H9 (cell line): Measurements from ENCODE around the gene CCDC82. TPM values are rescaled to one million over a fixed set of nuclear protein-coding genes. Genes with fewer than 3 reads are reported as not detected.

Experiments used
- DNase-seq: peaks from one replicate; pipeline ENCODE4 v3.0.0-alpha.2; 2017
- H2AFZ ChIP-seq: one replicate; pipeline ENCODE4 v1.6.1; 2013; ENCODE audit warnings: mild to moderate bottlenecking, low read length, control low read depth, moderate library complexity
- H2AK5ac ChIP-seq: 2 replicates; pipeline ENCODE4 v1.6.1; 2013; ENCODE audit warnings: low read length, control low read depth, mixed read lengths; ENCODE audit not compliant: insufficient read length
- H2BK120ac ChIP-seq: one replicate; pipeline ENCODE4 v1.6.1; 2013; ENCODE audit warnings: low read depth, mild to moderate bottlenecking, low read length, control low read depth, inconsistent platforms; ENCODE audit not compliant: poor library complexity, severe bottlenecking
- H2BK12ac ChIP-seq: 2 replicates; pipeline ENCODE4 v1.6.1; 2013; ENCODE audit warnings: low read length, control low read depth, mixed read lengths, low read depth; ENCODE audit not compliant: insufficient read length
- H2BK15ac ChIP-seq: 2 replicates; pipeline ENCODE4 v1.6.1; 2013; ENCODE audit warnings: low read depth, low read length, control low read depth
- H2BK20ac ChIP-seq: one replicate; pipeline ENCODE4 v1.6.1; 2013; ENCODE audit warnings: low read depth, mild to moderate bottlenecking, low read length, control low read depth, inconsistent platforms; ENCODE audit not compliant: poor library complexity, severe bottlenecking
- H2BK5ac ChIP-seq: 2 replicates; pipeline ENCODE4 v1.6.1; 2013; ENCODE audit warnings: low read length, control low read depth, mixed read lengths; ENCODE audit not compliant: insufficient read length
- H3K14ac ChIP-seq: 2 replicates; pipeline ENCODE4 v1.6.1; 2013; ENCODE audit warnings: low read length, control low read depth; ENCODE audit not compliant: insufficient read depth
- H3K18ac ChIP-seq: 2 replicates; pipeline ENCODE4 v1.6.1; 2013; ENCODE audit warnings: low read depth, mild to moderate bottlenecking, mixed read lengths, low read length, control low read depth; ENCODE audit not compliant: insufficient read length
- H3K23ac ChIP-seq: 2 replicates; pipeline ENCODE4 v1.6.1; 2013; ENCODE audit warnings: low read length, control low read depth, mixed read lengths, low read depth; ENCODE audit not compliant: insufficient read length
- H3K23me2 ChIP-seq: 2 replicates; pipeline ENCODE4 v1.6.1; 2013; ENCODE audit warnings: low read depth, mild to moderate bottlenecking, mixed read lengths, low read length, control low read depth; ENCODE audit not compliant: insufficient read length, poor library complexity, severe bottlenecking
- H3K27ac ChIP-seq: 2 replicates; pipeline ENCODE4 v1.5.1; 2013; ENCODE audit warnings: low read length, control low read depth, mixed read lengths, low read depth; ENCODE audit not compliant: insufficient read length
- H3K27me3 ChIP-seq: 2 replicates; pipeline ENCODE4 v1.6.1; 2013; ENCODE audit warnings: low read length, control low read depth, inconsistent platforms; ENCODE audit not compliant: insufficient read depth
- H3K4ac ChIP-seq: 2 replicates; pipeline ENCODE4 v1.6.1; 2013; ENCODE audit warnings: low read depth, mild to moderate bottlenecking, control low read depth, inconsistent platforms, low read length, moderate library complexity
- H3K4me1 ChIP-seq: 2 replicates; pipeline ENCODE4 v1.6.1; 2013; ENCODE audit warnings: low read length, control low read depth, inconsistent platforms; ENCODE audit not compliant: insufficient read depth
- H3K4me2 ChIP-seq: 2 replicates; pipeline ENCODE4 v1.6.1; 2013; ENCODE audit warnings: low read length, control low read depth, mixed read lengths; ENCODE audit not compliant: insufficient read length, insufficient read depth
- H3K56ac ChIP-seq: 2 replicates; pipeline ENCODE4 v1.6.1; 2013; ENCODE audit warnings: low read depth, mild to moderate bottlenecking, mixed read lengths, low read length, control low read depth; ENCODE audit not compliant: insufficient read length
- H3K79me1 ChIP-seq: 2 replicates; pipeline ENCODE4 v1.6.1; 2013; ENCODE audit warnings: low read depth, mild to moderate bottlenecking, moderate library complexity, low read length, control low read depth, inconsistent platforms; ENCODE audit not compliant: insufficient read depth, poor library complexity, severe bottlenecking
- H3K79me2 ChIP-seq: 2 replicates; pipeline ENCODE4 v1.6.1; 2013; ENCODE audit warnings: low read length, control low read depth, inconsistent platforms; ENCODE audit not compliant: insufficient read depth
- H3K9ac ChIP-seq: 2 replicates; pipeline ENCODE4 v1.6.1; 2013; ENCODE audit warnings: low read length, control low read depth, mixed read lengths; ENCODE audit not compliant: insufficient read length; ENCODE audit errors: extremely low read depth
- H3K9me3 ChIP-seq: one replicate; pipeline ENCODE4 v1.6.1; 2013; ENCODE audit warnings: low read depth, low read length, inconsistent platforms; ENCODE audit not compliant: control insufficient read depth
- H3T11ph ChIP-seq: one replicate; pipeline ENCODE4 v1.6.1; 2013; ENCODE audit warnings: mild to moderate bottlenecking, low read length, control low read depth, inconsistent platforms
- H4K20me1 ChIP-seq: one replicate; pipeline ENCODE4 v1.6.1; 2013; ENCODE audit not compliant: control insufficient read depth, insufficient read length, insufficient read depth
- H4K5ac ChIP-seq: 2 replicates; pipeline ENCODE4 v1.6.1; 2013; ENCODE audit warnings: low read depth, mild to moderate bottlenecking, mixed read lengths, low read length, control low read depth; ENCODE audit not compliant: insufficient read length
- H4K8ac ChIP-seq: replicated peaks from 2 replicates; pipeline ENCODE4 v1.6.1; 2013; ENCODE audit warnings: low read length, control low read depth, mixed read lengths, low read depth; ENCODE audit not compliant: insufficient read length
- H4K91ac ChIP-seq: 2 replicates; pipeline ENCODE4 v1.6.1; 2013; ENCODE audit warnings: low read depth, mild to moderate bottlenecking, moderate library complexity, mixed read lengths, low read length, control low read depth; ENCODE audit not compliant: insufficient read length
- H3K27ac Mint-ChIP-seq, 3 experiments: 2 replicates in 2 of 3; 3 replicates in 1 of 3; pipeline ENCODE4 v1.8.0; 2020 to 2021; ENCODE audit warnings: mixed read lengths in 3 of 3, mild to moderate bottlenecking in 1 of 3, moderate library complexity in 1 of 3
- H3K27me3 Mint-ChIP-seq: 2 replicates; pipeline ENCODE4 v1.8.0; 2021; ENCODE audit warnings: low read depth, mild to moderate bottlenecking, moderate library complexity, mixed read lengths
- H3K36me3 Mint-ChIP-seq, 3 experiments: 2 replicates in 2 of 3; 3 replicates in 1 of 3; pipeline ENCODE4 v1.8.0; 2020 to 2021; ENCODE audit warnings: low read depth in 3 of 3, mixed read lengths in 3 of 3; ENCODE audit not compliant: insufficient read depth in 1 of 3
- H3K4me1 Mint-ChIP-seq, 2 experiments: 2 replicates each; pipeline ENCODE4 v1.8.0; 2020; ENCODE audit warnings: mixed read lengths in 2 of 2
- H3K4me3 Mint-ChIP-seq, 2 experiments: 2 replicates in 1 of 2; 3 replicates in 1 of 2; pipeline ENCODE4 v1.8.0; 2020 to 2021; ENCODE audit warnings: mild to moderate bottlenecking in 2 of 2, mixed read lengths in 2 of 2, moderate library complexity in 1 of 2
- H3K9me3 Mint-ChIP-seq, 2 experiments: 2 replicates in 1 of 2; 3 replicates in 1 of 2; pipeline ENCODE4 v1.8.0; 2020; ENCODE audit warnings: mild to moderate bottlenecking in 2 of 2, mixed read lengths in 2 of 2, moderate library complexity in 1 of 2
- CTCF ChIP-seq: fragments of 200-600 bp; sonication (generic); conservative IDR thresholded peaks from 3 replicates; pipeline ENCODE4 v1.8.0; 2021; ENCODE audit warnings: antibody characterized with exemption, mild to moderate bottlenecking
- whole genome bisulfite sequencing: extraction: QIAGEN DNeasy Blood & Tissue Kit; methylation state at CpG from one replicate; pipeline ENCODE4 v1.1.7; 2013; ENCODE audit warnings: missing lambda C conversion rate, low lambda C conversion rate, mixed read lengths; ENCODE audit not compliant: insufficient read length; ENCODE audit errors: extremely low coverage; 5-methylcytosine and 5-hydroxymethylcytosine counted together
- total RNA-seq: library from RNA; stranded (reverse); gene quantifications from 2 replicates; pipeline ENCODE4 v1.2.1, GENCODE V29; 2021

CCDC82 gene
- total RNA-seq, 1 experiment from 2014 or later, result 17.4 TPM

- H3K23ac ChIP-seq, result no peak overlapping the region
- no peak overlapping the region for H4K8ac ChIP-seq
- H2BK12ac ChIP-seq, result no peak overlapping the region
- H3K4ac ChIP-seq, result no peak overlapping the region
- Mint-ChIP-seq H3K27me3 (no peaks in the 10 kb centered on the region), H3K4me3 (no peak overlapping the region), H3K4me1 (peaks cover 35 to 61% of the 10 kb centered on the region in 2 experiments), H3K27ac (no peak overlapping the region), H3K36me3 (no peaks in the 10 kb centered on the region; a peak in 2 of 7 replicates), H3K9me3 (no peaks in the 10 kb centered on the region)
- H2AK5ac ChIP-seq, result no peak overlapping the region
- no peak overlapping the region for H4K5ac ChIP-seq
- H2BK120ac ChIP-seq, result no peak overlapping the region
- no peak overlapping the region for H4K91ac ChIP-seq
- H2BK5ac ChIP-seq, result no peak overlapping the region
- no peaks in the 10 kb centered on the region for H4K20me1 ChIP-seq
- H3K23me2 ChIP-seq, result no peaks in the 10 kb centered on the region
- H2BK20ac ChIP-seq, result no peak overlapping the region
- no peak for TF ChIP-seq CTCF
- H3K4me1 ChIP-seq, result peaks cover 12% of the 10 kb centered on the region; the same call in 1 of the 2 replicates
- peaks cover 2% of the 10 kb centered on the region; the same call in 1 of the 2 replicates for H3K79me2 ChIP-seq
- no peaks in the 10 kb centered on the region for H3K27me3 ChIP-seq
- no peak overlapping the region for H3K56ac ChIP-seq
- no peak overlapping the region for H3K9ac ChIP-seq
- H2BK15ac ChIP-seq, result no peak overlapping the region
- no peak overlapping the region for H3K18ac ChIP-seq
- no peak for DNase-seq
- H3K9me3 ChIP-seq, result no peaks in the 10 kb centered on the region
- H3K14ac ChIP-seq, result no peak overlapping the region
- H3K27ac ChIP-seq, result no peak overlapping the region
- no peak overlapping the region for H3K4me2 ChIP-seq
- no peak overlapping the region for H2AFZ ChIP-seq
- no peaks in the 10 kb centered on the region for H3K79me1 ChIP-seq
- no peak overlapping the region for H3T11ph ChIP-seq
- WGBS, result no CpG with 5 or more reads among the region's 5 CpGs
These were observed 68.6 kb downstream of the CCDC82 start for GRCh38 chr11:96321091-96321490.
